T-helper 1 cell treated with Interleukin-12 subunit alpha and Interleukin-12 subunit beta and Interleukin-4 antibody, amounts not matched to agents 30 μg/mL and 1 μg/mL, for 36 hours (primary cell): ENCODE data around the gene DCP1B.

Source experiments
- H3K27ac Mint-ChIP-seq: one replicate; pipeline ENCODE4 v1.8.0; 2021; ENCODE audit warnings: mild to moderate bottlenecking, mixed read lengths
- H3K27me3 Mint-ChIP-seq: one replicate; pipeline ENCODE4 v1.8.0; 2021; ENCODE audit warnings: low read depth, mixed read lengths
- H3K36me3 Mint-ChIP-seq: one replicate; pipeline ENCODE4 v1.8.0; 2021; ENCODE audit warnings: low read depth, mixed read lengths
- H3K4me1 Mint-ChIP-seq: one replicate; pipeline ENCODE4 v1.8.0; 2021; ENCODE audit warnings: low read depth, mixed read lengths
- H3K4me3 Mint-ChIP-seq: one replicate; pipeline ENCODE4 v1.8.0; 2021; ENCODE audit warnings: mild to moderate bottlenecking, moderate library complexity, mixed read lengths
- H3K9me3 Mint-ChIP-seq: one replicate; pipeline ENCODE4 v1.8.0; 2021; ENCODE audit warnings: mixed read lengths

DCP1B gene

GRCh38 chr12:1937481-1938224, 66.6 kb downstream of the DCP1B start:
- Mint-ChIP-seq H3K9me3 (no peaks in the 10 kb centered on the region), H3K27me3 (no peaks in the 10 kb centered on the region), H3K36me3 (peaks cover 8% of the 10 kb centered on the region), H3K4me1 (peaks cover 4% of the 10 kb centered on the region), H3K27ac (no peak overlapping the region), H3K4me3 (no peak overlapping the region)

- Mint-ChIP-seq H3K9me3 (no peaks in the 10 kb centered on the region), H3K27ac (no peak overlapping the region), H3K36me3 (peaks cover 8% of the 10 kb centered on the region), H3K4me1 (peaks cover 4% of the 10 kb centered on the region), H3K4me3 (no peak overlapping the region), H3K27me3 (no peaks in the 10 kb centered on the region)
Observed at GRCh38 chr12:1936406-1937320, 67.6 kb downstream of the DCP1B start.

- Mint-ChIP-seq H3K36me3 (peaks cover 7% of the 10 kb centered on the region), H3K9me3 (no peaks in the 10 kb centered on the region), H3K27ac (no peak overlapping the region), H3K27me3 (no peaks in the 10 kb centered on the region), H3K4me3 (no peak overlapping the region), H3K4me1 (peaks cover 4% of the 10 kb centered on the region)
Observed at GRCh38 chr12:1935700-1936378, 68.4 kb downstream of the DCP1B start.

- H3K27me3 Mint-ChIP-seq: no peaks in the 10 kb centered on the region
- H3K36me3 Mint-ChIP-seq: peaks cover 7% of the 10 kb centered on the region
- H3K4me1 Mint-ChIP-seq: peaks cover 4% of the 10 kb centered on the region
- H3K4me3 Mint-ChIP-seq: no peak overlapping the region
- no peak overlapping the region for H3K27ac Mint-ChIP-seq
- H3K9me3 Mint-ChIP-seq: no peaks in the 10 kb centered on the region
Observed at GRCh38 chr12:1935242-1935641, 69.0 kb downstream of the DCP1B start.

- Mint-ChIP-seq H3K9me3 (no peaks in the 10 kb centered on the region), H3K4me3 (no peak overlapping the region), H3K27me3 (no peaks in the 10 kb centered on the region), H3K4me1 (peaks cover 2% of the 10 kb centered on the region), H3K36me3 (peaks cover 3% of the 10 kb centered on the region), H3K27ac (no peak overlapping the region)
Observed at GRCh38 chr12:1934831-1935230, 69.4 kb downstream of the DCP1B start.

- Mint-ChIP-seq H3K4me3 (no peak overlapping the region), H3K36me3 (no peaks in the 10 kb centered on the region), H3K27me3 (no peaks in the 10 kb centered on the region), H3K9me3 (no peaks in the 10 kb centered on the region), H3K4me1 (no peaks in the 10 kb centered on the region), H3K27ac (no peak overlapping the region)
Observed at GRCh38 chr12:1934068-1934467, 70.2 kb downstream of the DCP1B start.

DNA sequence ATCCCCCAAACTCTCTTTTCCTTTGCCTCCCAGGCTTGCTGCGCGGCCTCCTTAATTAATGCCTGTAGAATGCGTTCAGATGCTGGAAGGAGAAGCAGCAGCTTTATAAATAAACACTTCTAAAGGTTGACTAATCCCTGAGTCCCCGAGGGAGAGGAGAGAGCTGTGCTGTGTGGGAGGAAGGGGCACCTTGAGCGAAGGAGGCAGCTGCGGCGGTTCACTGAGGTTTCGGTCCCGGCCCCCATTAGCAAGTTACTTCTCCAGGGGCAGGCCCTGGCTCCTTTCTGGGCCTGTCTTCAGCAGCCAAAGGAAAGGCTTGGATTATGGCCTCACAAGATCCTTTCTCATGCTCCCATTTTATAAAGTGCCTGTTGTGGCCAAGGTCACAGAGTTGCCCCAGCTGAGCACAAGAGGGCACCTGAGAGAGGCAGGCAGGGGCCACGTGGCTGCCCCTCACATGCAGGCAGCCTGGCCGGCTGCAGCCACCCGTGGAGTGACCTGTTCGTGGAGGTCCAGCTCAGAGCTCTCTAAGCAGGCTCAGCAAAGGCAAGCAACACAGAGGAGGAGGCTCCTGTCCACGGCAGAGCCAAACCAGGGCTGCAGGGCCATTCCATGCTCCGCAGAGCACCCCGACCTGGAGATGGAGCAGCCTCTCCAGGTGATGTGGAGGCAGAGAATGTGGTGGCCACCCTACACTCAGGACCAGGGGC, 70.8 kb downstream of the DCP1B start:
- H3K4me1 Mint-ChIP-seq: no peaks in the 10 kb centered on the region
- H3K4me3 Mint-ChIP-seq: no peak overlapping the region
- no peak overlapping the region for H3K27ac Mint-ChIP-seq
- no peaks in the 10 kb centered on the region for H3K27me3 Mint-ChIP-seq
- H3K36me3 Mint-ChIP-seq: no peaks in the 10 kb centered on the region
- H3K9me3 Mint-ChIP-seq: no peaks in the 10 kb centered on the region

- Mint-ChIP-seq H3K4me1 (no peaks in the 10 kb centered on the region), H3K27ac (no peak overlapping the region), H3K36me3 (no peaks in the 10 kb centered on the region), H3K4me3 (no peak overlapping the region), H3K27me3 (no peaks in the 10 kb centered on the region), H3K9me3 (no peaks in the 10 kb centered on the region)
Observed at GRCh38 chr12:1932264-1932777, 71.9 kb downstream of the DCP1B start.

DNA sequence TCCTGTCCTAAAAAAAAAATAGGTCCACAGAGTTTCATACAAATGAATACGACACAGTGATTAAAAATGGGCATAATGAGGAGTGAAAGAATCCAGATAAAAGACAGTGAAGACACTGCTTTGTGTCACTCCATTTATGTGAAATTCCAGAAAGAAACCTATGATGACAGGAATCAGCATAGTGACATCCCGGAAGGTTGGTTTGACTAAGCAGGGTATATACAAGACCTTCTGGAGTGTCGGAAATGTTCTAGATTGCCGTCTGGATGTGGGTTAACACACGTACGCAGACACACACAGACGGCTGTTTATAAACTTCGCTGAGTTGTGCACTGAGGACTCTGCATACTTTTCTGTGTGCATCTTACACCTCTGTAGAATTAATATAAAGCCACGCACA, 72.6 kb downstream of the DCP1B start:
- Mint-ChIP-seq H3K4me3 (no peak overlapping the region), H3K4me1 (no peaks in the 10 kb centered on the region), H3K27me3 (no peaks in the 10 kb centered on the region), H3K27ac (no peak overlapping the region), H3K36me3 (no peaks in the 10 kb centered on the region), H3K9me3 (no peaks in the 10 kb centered on the region)

DNA sequence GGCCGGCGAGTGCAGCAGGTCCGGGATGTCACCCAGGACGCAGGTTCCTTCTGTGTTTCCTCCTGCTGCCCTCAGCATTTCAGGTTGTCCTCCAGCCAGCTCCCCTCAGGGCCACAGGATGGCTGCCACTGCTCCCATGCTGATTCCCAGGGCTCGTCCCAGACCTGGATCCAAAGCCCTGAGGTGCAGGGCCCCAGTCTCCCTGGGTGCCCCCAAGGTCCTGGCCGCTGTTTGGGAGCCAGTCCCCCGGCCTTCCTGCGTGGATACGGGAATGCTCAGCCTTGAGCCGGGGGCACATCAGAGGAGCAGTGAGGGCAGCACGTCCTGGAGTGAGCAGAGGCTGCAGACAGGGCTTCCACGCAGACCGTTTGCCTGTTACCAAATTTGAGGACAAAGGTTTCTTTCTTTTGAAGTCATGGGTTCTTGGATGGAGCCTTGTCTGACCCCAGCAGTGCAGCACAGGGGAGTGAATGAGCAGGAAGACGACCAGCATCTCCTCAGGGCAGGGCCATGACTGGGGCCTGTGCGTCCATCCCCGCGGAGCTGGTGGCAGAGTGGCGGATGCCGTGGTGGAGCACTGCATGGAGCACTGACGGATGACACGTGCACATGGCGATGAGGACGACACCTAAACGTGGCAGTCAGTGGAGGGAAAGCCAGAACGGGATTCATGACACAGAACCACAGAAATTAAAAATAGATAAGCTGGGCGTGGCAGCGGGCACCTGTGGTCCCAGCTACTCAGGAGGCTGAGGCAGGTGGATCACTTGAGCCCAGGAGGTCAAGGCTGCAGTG, 73.3 kb downstream of the DCP1B start:
- H3K9me3 Mint-ChIP-seq: no peaks in the 10 kb centered on the region
- no peak overlapping the region for H3K4me3 Mint-ChIP-seq
- H3K4me1 Mint-ChIP-seq: no peaks in the 10 kb centered on the region

DNA sequence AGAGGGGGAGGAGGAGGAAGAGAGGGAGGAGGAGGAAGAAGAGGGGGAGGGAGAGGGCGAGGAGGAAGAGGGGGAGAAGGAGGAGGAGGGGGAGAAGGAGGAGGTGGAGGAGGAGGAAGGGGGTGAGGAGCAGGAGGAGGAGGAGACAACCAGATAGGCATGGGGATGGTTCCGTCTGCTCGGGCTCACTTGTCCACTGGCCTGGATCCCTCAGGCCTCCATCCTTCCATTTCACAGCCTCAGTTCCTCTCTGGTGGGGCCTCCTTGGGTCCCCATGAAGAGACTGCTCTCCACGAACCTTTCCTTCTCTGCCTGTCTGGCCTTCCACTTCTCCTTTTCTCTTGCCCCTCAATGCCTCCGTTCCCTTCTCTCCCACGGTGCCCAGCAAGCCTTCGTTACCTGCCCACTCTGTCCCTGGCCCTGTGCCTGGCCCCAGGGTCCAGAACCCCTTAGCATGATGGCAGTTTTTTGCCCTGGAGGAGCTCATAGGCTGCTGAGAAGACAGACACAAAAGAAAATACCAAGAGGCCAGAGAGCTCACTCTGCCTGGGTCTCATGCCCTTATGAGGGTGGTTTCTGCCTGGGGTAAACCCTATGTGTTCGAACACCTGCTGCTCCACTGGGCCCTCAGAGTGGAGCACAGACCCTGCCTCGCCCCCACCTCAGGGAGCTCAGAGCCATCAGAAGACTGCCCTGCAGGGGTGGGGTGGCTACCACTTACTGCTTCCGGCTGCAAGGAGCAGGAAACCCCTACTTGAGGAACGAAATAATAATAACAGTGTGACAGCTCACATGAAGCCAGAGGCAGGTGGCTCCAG, 74.1 kb downstream of the DCP1B start:
- Mint-ChIP-seq H3K4me3 (no peak overlapping the region), H3K27me3 (no peaks in the 10 kb centered on the region), H3K9me3 (no peaks in the 10 kb centered on the region), H3K4me1 (no peaks in the 10 kb centered on the region), H3K27ac (no peak overlapping the region), H3K36me3 (no peaks in the 10 kb centered on the region)

More for the DNA sequence above, 73.3 kb downstream of the DCP1B start:
- Mint-ChIP-seq H3K27me3 (no peaks in the 10 kb centered on the region), H3K27ac (no peak overlapping the region), H3K36me3 (no peaks in the 10 kb centered on the region)

GRCh38 chr12:1929241-1929984, 74.8 kb downstream of the DCP1B start:
- H3K4me1 Mint-ChIP-seq: peaks cover 3% of the 10 kb centered on the region
- no peaks in the 10 kb centered on the region for H3K27me3 Mint-ChIP-seq
- no peak overlapping the region for H3K27ac Mint-ChIP-seq
- H3K9me3 Mint-ChIP-seq: no peaks in the 10 kb centered on the region
- no peak overlapping the region for H3K4me3 Mint-ChIP-seq
- no peaks in the 10 kb centered on the region for H3K36me3 Mint-ChIP-seq
